NB4 (cell line): ENCODE data around the gene PLEKHD1.

Source experiments
- CTCF ChIP-seq: IDR thresholded peaks from one replicate; pipeline ENCODE4 v1.5.1; 2012; ENCODE audit warnings: low read depth, low read length
- MAX ChIP-seq: IDR thresholded peaks from 2 replicates; pipeline ENCODE4 v1.6.1; 2011; ENCODE audit warnings: low read depth, low read length
- POLR2A ChIP-seq: IDR thresholded peaks from 2 replicates; pipeline ENCODE4 v1.6.1; 2011; ENCODE audit warnings: mild to moderate bottlenecking; ENCODE audit not compliant: insufficient read length; ENCODE audit errors: extremely low read depth

DNA sequence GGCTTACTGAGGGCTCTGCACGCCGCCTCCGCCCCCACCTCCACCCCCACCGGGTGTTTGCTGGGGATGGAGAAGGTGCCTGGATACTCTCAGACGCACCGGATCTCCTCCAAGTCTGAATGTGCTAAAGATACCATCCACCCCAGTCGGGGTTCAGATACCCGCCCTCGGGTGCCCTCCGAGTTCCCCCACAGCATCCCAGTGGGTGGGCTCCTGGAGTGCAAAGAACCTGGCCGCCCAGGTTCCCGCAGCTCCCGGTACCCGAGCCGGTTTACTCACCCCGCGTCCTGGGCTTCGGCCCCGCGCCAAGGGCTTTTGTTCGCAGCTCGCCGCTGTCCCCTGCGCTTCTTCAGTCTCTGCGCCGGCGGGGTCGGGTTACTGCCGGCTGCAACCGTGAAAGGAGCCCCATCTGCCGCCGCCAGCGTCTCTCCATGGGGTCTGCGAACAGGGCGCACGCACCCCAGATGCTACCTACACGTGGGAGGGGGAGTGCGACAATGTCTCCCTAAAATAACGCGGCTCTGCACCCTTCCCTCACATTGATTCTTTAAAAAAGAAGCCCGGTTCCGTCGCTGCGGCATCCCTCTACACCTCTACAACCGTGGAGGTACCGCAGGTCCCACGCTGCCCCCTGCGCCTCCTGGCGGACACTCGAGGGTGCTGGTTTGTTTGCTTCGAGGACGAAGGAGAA, 89.9 kb downstream of the PLEKHD1 start, which contains the start of gene CCDC177:
- TF ChIP-seq CTCF: peak; percentile 88
- no peak for TF ChIP-seq POLR2A
- TF ChIP-seq MAX: no peak
